Activated T-cell treated with anti-CD3 and anti-CD28 coated beads, Interleukin-2, amount 50 U/mL, for 4 hours (primary cell): ENCODE results near the gene PLD4. TPM values are rescaled to one million over a fixed set of nuclear protein-coding genes. Genes with fewer than 3 reads are reported as not detected.

Source experiments
- ATAC-seq, 2 donors: fragments of 200-7000 bp; cut with Tn5 transposase; one replicate each; pipeline ENCODE4 v1.10.0; 2021
- DNase-seq: peaks from one replicate; pipeline ENCODE4 v3.0.0-alpha.2; 2020
- H3K27me3 Mint-ChIP-seq: one replicate; pipeline ENCODE4 v1.8.0; 2021; ENCODE audit warnings: low read depth, mixed read lengths
- H3K36me3 Mint-ChIP-seq: one replicate; pipeline ENCODE4 v1.8.0; 2022; ENCODE audit warnings: mixed read lengths; ENCODE audit not compliant: insufficient read depth
- H3K4me1 Mint-ChIP-seq: one replicate; pipeline ENCODE4 v1.8.0; 2021; ENCODE audit warnings: low read depth, mixed read lengths
- H3K4me3 Mint-ChIP-seq: one replicate; pipeline ENCODE4 v1.8.0; 2021; ENCODE audit warnings: mild to moderate bottlenecking, moderate library complexity, mixed read lengths
- H3K9me3 Mint-ChIP-seq: one replicate; pipeline ENCODE4 v1.8.0; 2021; ENCODE audit warnings: mixed read lengths
- total RNA-seq, 3 donors: library from RNA; stranded (reverse); gene quantifications; one replicate each; pipeline ENCODE4 v1.2.1, GENCODE V29; 2021

PLD4 gene
- total RNA-seq, 3 donors from 2014 or later: 0.08 TPM; not detected in 2

- ATAC-seq (peak; percentile 53 to 56), DNase-seq (no peak)
- no peaks in the 10 kb centered on the region for H3K9me3 Mint-ChIP-seq
- H3K36me3 Mint-ChIP-seq: no peaks in the 10 kb centered on the region
- peaks cover 3% of the 10 kb centered on the region for H3K27me3 Mint-ChIP-seq
- no peak overlapping the region for H3K4me3 Mint-ChIP-seq
- no peaks in the 10 kb centered on the region for H3K4me1 Mint-ChIP-seq
These were observed 2.1 kb downstream of the PLD4 start for GRCh38 chr14:104926619-104927431.

GRCh38 chr14:104927432-104927816 lies 2.7 kb downstream of the PLD4 start:
- Mint-ChIP-seq H3K36me3 (no peaks in the 10 kb centered on the region), H3K27me3 (peaks cover 3% of the 10 kb centered on the region), H3K4me3 (no peak overlapping the region), H3K9me3 (no peaks in the 10 kb centered on the region), H3K4me1 (no peaks in the 10 kb centered on the region)
- ATAC-seq (no peak), DNase-seq (no peak)

- no peak overlapping the region for H3K4me3 Mint-ChIP-seq
- no peak for ATAC-seq
- peaks cover 3% of the 10 kb centered on the region for H3K27me3 Mint-ChIP-seq
- H3K36me3 Mint-ChIP-seq: no peaks in the 10 kb centered on the region
- no peaks in the 10 kb centered on the region for H3K9me3 Mint-ChIP-seq
- no peak for DNase-seq
- H3K4me1 Mint-ChIP-seq: no peaks in the 10 kb centered on the region
These were observed 3.2 kb downstream of the PLD4 start for GRCh38 chr14:104927901-104928300.

GRCh38 chr14:104928391-104929133 lies 3.9 kb downstream of the PLD4 start:
- DNase-seq (no peak), ATAC-seq (no peak)
- peaks cover 3% of the 10 kb centered on the region for H3K27me3 Mint-ChIP-seq
- H3K36me3 Mint-ChIP-seq: no peaks in the 10 kb centered on the region
- no peak overlapping the region for H3K4me3 Mint-ChIP-seq
- H3K9me3 Mint-ChIP-seq: no peaks in the 10 kb centered on the region
- H3K4me1 Mint-ChIP-seq: no peaks in the 10 kb centered on the region

- H3K4me3 Mint-ChIP-seq: no peak overlapping the region
- peaks cover 2% of the 10 kb centered on the region for H3K4me1 Mint-ChIP-seq
- no peaks in the 10 kb centered on the region for H3K36me3 Mint-ChIP-seq
- H3K27me3 Mint-ChIP-seq: peaks cover 6% of the 10 kb centered on the region
- no peaks in the 10 kb centered on the region for H3K9me3 Mint-ChIP-seq
- DNase-seq (no peak), ATAC-seq (no peak)
These were observed 4.9 kb downstream of the PLD4 start for GRCh38 chr14:104929268-104930230.

GRCh38 chr14:104930526-104931303 lies 6.0 kb downstream of the PLD4 start:
- DNase-seq: no peak
- no peak overlapping the region for H3K4me3 Mint-ChIP-seq
- H3K36me3 Mint-ChIP-seq: no peaks in the 10 kb centered on the region
- no peaks in the 10 kb centered on the region for H3K9me3 Mint-ChIP-seq
- H3K27me3 Mint-ChIP-seq: peaks cover 8% of the 10 kb centered on the region
- H3K4me1 Mint-ChIP-seq: peaks cover 4% of the 10 kb centered on the region
- ATAC-seq: no peak

GRCh38 chr14:104931304-104931770 lies 6.7 kb downstream of the PLD4 start:
- no peak overlapping the region for H3K4me3 Mint-ChIP-seq
- ATAC-seq (no peak), DNase-seq (no peak)
- no peaks in the 10 kb centered on the region for H3K9me3 Mint-ChIP-seq
- H3K4me1 Mint-ChIP-seq: peaks cover 4% of the 10 kb centered on the region
- H3K36me3 Mint-ChIP-seq: no peaks in the 10 kb centered on the region
- peaks cover 8% of the 10 kb centered on the region for H3K27me3 Mint-ChIP-seq

GRCh38 chr14:104931771-104932675 lies 7.3 kb downstream of the PLD4 start:
- Mint-ChIP-seq H3K4me1 (peaks cover 4% of the 10 kb centered on the region), H3K9me3 (no peaks in the 10 kb centered on the region), H3K27me3 (peaks cover 8% of the 10 kb centered on the region), H3K4me3 (no peak overlapping the region), H3K36me3 (no peaks in the 10 kb centered on the region)
- no peak for DNase-seq
- ATAC-seq: no peak

GRCh38 chr14:104932676-104933631 lies 8.3 kb downstream of the PLD4 start:
- Mint-ChIP-seq H3K36me3 (no peaks in the 10 kb centered on the region), H3K9me3 (no peaks in the 10 kb centered on the region), H3K4me3 (peak overlapping the region; percentile 67), H3K27me3 (peaks cover 11% of the 10 kb centered on the region), H3K4me1 (peaks cover 4% of the 10 kb centered on the region)
- DNase-seq (peak; percentile 85), ATAC-seq (peak; percentile 91 to 96)

- no peak for ATAC-seq
- peaks cover 9% of the 10 kb centered on the region for H3K27me3 Mint-ChIP-seq
These were observed 9.4 kb downstream of the PLD4 start for GRCh38 chr14:104933746-104934733.

GRCh38 chr14:104935026-104935650 lies 10.5 kb downstream of the PLD4 start:
- Mint-ChIP-seq H3K4me3 (peak overlapping the region; percentile 72), H3K27me3 (peaks cover 9% of the 10 kb centered on the region), H3K36me3 (no peaks in the 10 kb centered on the region), H3K4me1 (peaks cover 4% of the 10 kb centered on the region), H3K9me3 (no peaks in the 10 kb centered on the region)
- ATAC-seq (no peak), DNase-seq (no peak)

More at GRCh38 chr14:104933746-104934733, 9.4 kb downstream of the PLD4 start:
- DNase-seq: no peak
- no peaks in the 10 kb centered on the region for H3K9me3 Mint-ChIP-seq
- peaks cover 4% of the 10 kb centered on the region for H3K4me1 Mint-ChIP-seq
- peak overlapping the region; percentile 72 for H3K4me3 Mint-ChIP-seq
- H3K36me3 Mint-ChIP-seq: no peaks in the 10 kb centered on the region
